GM20431 (cell line): ENCODE measurements around the gene EXOC3L1.

Experiments
- in situ Hi-C: fragments of 300-500 bp; cut with MseI, MboI; formaldehyde crosslinking; loops from one replicate; pipeline ENCODE4 v1.15.0; 2020; ENCODE audit warnings: low sequenced_read_pairs; ENCODE audit not compliant: unreplicated experiment

EXOC3L1 gene

GRCh38 chr16:67190041-67190440, at the start of gene EXOC3L1:
Gene EXOC3L1, minus strand, starts transcription at chr16:67190136. Its CDS starts 460 bp downstream, at chr16:67189676.
- in situ Hi-C loops = no loop called here

GRCh38 chr16:67238806-67239470, 49.0 kb upstream of the EXOC3L1 start:
- in situ Hi-C loops = no loop called here

GRCh38 chr16:67238278-67238575, 48.3 kb upstream of the EXOC3L1 start:
- in situ Hi-C loops = no loop called here

GRCh38 chr16:67237396-67238277, 47.7 kb upstream of the EXOC3L1 start:
- in situ Hi-C loops = no loop called here

GRCh38 chr16:67236563-67237395, 46.8 kb upstream of the EXOC3L1 start:
- in situ Hi-C loops = no loop called here

GRCh38 chr16:67235816-67236562, 46.1 kb upstream of the EXOC3L1 start:
- in situ Hi-C loops = no loop called here

- in situ Hi-C loops = no loop called here
Observed at GRCh38 chr16:67234180-67234597, 44.3 kb upstream of the EXOC3L1 start.

- in situ Hi-C loops = no loop called here
Observed at GRCh38 chr16:67233596-67233995, 43.7 kb upstream of the EXOC3L1 start.

GRCh38 chr16:67230809-67231660, 41.1 kb upstream of the EXOC3L1 start:
- in situ Hi-C loops = no loop called here

- in situ Hi-C loops = no loop called here
Observed at GRCh38 chr16:67229906-67230808, 40.2 kb upstream of the EXOC3L1 start.

- in situ Hi-C loops = no loop called here
Observed at GRCh38 chr16:67228905-67229304, 39.0 kb upstream of the EXOC3L1 start.

GRCh38 chr16:67228034-67228785, 38.3 kb upstream of the EXOC3L1 start:
- in situ Hi-C loops = no loop called here

- in situ Hi-C loops = no loop called here
Observed at GRCh38 chr16:67227567-67227921, 37.6 kb upstream of the EXOC3L1 start.

GRCh38 chr16:67226804-67227566, 37.0 kb upstream of the EXOC3L1 start, which contains the start of gene TMEM208:
Gene TMEM208, plus strand, starts transcription at chr16:67227130. Its CDS starts 89 bp downstream, at chr16:67227219.
- in situ Hi-C loops = no loop called here

- in situ Hi-C loops = no loop called here
Observed at GRCh38 chr16:67226295-67226803, 36.4 kb upstream of the EXOC3L1 start.

- in situ Hi-C loops = no loop called here
Observed at GRCh38 chr16:67223992-67224391, 34.1 kb upstream of the EXOC3L1 start.
